ENCODE results near the gene JUP.

DNA sequence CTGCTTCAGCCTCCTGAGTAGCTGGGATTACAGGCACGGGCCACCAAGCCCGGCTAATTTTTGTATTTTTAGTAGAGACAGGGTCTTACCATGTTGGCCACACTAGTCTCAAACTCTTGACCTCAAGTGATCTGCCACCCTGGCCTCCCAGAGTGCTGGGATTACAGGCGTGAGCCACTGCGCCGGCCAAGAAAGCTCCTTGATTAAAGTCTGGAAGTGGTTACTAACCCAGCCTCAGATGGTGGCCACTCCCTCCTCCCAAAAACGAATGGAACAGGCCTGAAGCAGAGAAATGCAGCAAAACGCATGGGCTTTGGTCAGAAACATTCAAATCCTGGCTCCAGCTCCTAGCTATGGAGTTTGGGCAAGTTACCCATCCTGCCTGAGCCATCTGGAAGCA lies 37.6 kb upstream of the JUP start:
- no peak for TF ChIP-seq EP300 (IDR thresholded peaks at IDR 0.05)
- no peak for TF ChIP-seq CTCF (IDR thresholded peaks at IDR 0.05)
- no peak for TF ChIP-seq POLR2AphosphoS5 (IDR thresholded peaks at IDR 0.05)
- no peak for TF ChIP-seq POLR2A (IDR thresholded peaks at IDR 0.05; ENCODE audit: low read depth)
